Activated CD4-positive, CD25-positive, alpha-beta regulatory T cell treated with anti-CD3 and anti-CD28 coated beads, Interleukin-2, amount 50 U/mL, for 24 hours (primary cell): ENCODE data around the gene PTPRN.
"Not testable (repeated sequence)": the region's sequence is repeated elsewhere in the genome, so short reads cannot be mapped to it uniquely, and the experiment has no call there.

Experiments used
- ATAC-seq, 2 donors: fragments of 150-1000 bp; cut with Tn5 transposase; one replicate each; pipeline ENCODE4 v1.10.0; 2021; ENCODE audit warnings: mild to moderate bottlenecking in 1 of 2, moderate library complexity in 1 of 2

Gene PTPRN

GRCh38 chr2:219306047-219306446 is 3.2 kb downstream of the PTPRN start:
- no peak for ATAC-seq

GRCh38 chr2:219304223-219304622 is 5.0 kb downstream of the PTPRN start:
- ATAC-seq: no peak

GRCh38 chr2:219302412-219302968 is 6.7 kb downstream of the PTPRN start:
- ATAC-seq: no peak

DNA sequence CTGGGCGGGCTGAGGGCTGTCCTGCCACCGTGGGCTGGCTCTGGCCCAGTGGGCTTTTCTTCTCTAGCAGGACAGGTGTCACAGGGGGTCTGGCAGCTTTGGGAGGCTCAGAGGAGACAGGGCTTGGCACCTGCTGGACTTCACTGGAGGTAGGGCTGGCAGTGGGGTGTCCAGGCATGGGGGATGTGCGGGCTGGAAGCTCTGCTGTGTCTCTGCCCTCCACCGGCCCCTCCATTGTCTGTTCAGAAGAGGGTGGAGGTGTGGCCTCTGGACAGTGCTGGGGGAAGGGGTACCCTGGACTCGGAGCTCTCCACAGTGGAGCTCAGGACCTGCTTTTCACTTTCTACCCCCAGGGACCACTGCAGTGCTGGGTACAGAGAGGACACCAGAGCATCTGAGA is 9.2 kb downstream of the PTPRN start:
- ATAC-seq: no peak

DNA sequence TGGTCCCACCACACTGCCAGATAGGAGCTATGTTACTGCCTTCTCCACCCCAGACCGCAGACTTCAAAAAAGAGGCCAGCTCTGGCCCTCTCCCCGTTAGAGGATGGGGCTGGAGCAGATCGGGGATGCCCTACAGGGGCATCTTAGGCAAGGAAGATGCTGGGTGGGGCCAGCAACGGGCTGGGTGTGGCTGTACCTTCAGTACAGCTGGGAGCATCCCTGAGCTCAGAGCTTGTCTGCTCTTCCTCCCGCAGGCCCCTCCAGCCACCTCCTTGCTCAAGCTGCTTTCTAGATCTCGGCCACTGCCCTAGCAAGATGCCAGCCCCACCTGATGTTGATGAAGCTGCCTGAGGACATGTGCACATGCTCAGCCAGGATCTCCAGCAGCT is 9.8 kb downstream of the PTPRN start:
- no peak for ATAC-seq

DNA sequence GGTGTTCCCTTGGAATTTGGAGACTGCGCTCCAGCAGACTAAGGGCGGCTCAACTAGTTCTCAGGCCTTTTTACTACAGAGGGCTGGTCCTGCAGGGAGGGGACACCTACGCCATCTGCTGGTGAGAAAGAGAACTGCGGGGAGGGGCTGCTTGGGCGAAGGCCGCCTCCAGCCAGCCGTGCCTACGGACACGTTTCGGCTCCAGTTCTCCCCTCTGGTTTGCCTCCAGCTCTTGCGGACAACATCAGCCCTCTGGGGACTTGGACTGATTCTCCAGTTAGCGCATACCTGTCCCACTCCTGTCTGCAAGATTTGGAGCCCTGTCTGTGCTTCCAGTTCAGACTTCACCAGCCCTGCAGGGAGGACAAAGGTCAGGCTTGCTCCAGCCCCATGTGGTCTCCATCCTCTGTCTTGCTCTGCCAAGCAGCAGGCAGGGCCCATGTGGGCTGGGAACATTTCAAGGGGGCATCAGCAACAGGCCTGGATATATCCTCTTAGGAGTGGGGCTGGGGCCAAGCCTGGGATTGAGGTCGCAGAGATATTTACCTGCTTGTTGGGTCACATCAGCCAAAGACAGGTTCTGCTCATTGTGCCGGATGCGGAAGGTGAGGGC is 10.3 kb downstream of the PTPRN start:
- ATAC-seq: peak; percentile 54 to 57

DNA sequence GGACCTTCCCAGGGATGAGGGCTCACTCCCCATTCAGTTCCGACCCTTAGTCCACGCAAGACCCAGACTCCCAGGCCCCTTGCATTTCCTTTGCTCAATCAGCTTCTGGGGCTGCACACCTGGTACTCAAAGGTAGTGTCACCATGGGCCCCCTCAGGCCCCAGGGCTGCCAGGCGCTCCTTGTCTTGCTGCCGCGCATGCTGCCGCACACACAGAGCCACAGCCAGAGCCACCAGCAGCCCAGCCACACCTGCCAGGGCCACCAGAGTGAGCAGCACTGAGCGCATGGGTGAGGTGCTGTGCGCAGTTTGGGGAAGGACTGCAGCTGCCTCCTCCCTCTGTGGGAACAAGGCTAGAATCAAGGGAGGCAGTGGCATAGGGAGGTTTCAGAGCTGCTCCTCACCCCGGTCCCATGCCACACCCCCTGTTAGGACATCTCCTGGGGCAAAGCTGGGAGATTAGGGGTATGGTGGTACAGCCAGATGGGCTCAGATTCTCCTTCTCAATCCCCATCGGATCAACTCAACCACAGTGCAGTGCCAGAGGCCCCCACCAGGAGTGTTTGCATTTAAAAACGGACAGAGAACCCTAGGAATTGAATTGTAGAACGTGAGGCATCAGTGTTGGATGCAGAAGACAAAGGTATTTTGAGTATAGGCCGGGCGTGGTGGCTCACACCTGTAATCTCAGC is 11.3 kb downstream of the PTPRN start:
- no peak for ATAC-seq

- ATAC-seq: no peak
Measured at GRCh38 chr2:219296631-219297391, 12.4 kb downstream of the PTPRN start.

- no peak for ATAC-seq
Measured at GRCh38 chr2:219296142-219296541, 13.1 kb downstream of the PTPRN start.

DNA sequence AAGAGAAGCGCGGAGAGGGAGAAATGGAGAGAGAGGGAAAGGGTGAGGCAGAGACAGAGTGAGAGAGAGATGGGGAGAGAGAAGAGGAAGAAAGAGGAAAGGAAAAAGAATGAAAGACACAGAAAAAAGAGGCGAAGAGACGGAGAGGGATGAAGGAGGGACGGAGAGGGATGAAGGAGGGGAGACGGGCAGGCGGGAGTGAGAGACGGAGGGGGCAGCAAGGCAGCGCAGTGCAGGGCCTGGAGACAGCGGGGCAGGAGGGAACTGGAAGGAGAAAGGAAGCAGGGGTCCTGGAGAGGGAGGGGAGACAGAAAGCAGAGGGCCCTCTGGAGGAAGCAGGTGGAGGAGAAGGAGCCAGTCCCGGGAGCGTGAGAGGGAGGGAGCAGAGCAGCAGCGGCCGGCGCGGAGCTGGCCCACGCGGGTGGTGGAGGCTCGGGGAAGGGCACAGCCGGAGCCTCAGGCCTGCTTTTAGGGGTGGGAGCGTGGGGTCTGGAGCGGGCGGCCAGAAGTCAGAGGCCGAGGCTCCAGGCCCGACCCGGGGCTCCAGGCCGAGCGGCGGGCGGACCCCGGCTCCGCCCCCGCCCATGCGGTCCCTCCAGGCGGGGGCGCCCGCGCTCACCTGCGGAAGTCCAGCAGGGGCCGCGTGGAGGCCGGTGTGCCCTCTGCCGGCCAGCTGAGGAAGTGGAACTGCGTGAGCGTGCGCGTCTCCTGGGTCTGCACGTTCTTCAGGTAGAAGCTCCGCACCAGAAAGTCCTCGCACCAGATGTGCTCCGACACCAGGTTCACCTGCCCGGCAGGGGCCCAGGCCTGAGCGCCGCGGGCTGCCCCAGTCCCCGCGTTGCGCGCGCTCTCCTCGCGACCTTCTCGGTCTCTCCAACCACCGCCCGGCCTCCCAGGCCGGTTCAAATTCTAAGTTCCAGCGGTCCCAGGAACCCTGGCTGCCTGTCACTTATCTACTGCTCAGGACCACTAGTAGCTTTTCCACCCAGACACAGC is 14.5 kb downstream of the PTPRN start:
- ATAC-seq: peak; percentile 90

DNA sequence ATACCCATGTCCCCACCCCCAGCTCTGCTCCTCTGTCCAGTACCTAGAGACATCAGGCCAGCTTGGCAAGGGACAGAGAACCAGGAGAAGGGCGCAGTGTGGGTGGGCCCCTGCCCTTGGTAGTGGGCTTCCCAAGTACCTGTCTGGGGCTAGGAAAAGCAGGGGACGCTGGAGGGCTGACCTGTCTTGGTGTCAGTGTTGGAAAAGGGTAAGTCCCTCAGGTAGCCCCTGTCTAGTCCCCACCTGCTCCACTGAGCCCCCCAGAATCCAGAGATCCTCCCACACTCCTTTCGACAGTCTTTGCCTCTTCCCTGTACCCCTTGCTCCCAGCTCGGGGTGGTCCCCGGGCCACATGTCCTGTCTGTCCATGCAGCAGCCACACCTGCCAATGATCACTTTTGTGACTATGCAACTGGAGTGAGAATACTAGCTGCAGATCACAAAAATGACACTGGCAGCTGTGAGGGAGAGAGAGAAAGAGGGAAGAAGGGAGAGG is 15.4 kb downstream of the PTPRN start:
- no peak for ATAC-seq

DNA sequence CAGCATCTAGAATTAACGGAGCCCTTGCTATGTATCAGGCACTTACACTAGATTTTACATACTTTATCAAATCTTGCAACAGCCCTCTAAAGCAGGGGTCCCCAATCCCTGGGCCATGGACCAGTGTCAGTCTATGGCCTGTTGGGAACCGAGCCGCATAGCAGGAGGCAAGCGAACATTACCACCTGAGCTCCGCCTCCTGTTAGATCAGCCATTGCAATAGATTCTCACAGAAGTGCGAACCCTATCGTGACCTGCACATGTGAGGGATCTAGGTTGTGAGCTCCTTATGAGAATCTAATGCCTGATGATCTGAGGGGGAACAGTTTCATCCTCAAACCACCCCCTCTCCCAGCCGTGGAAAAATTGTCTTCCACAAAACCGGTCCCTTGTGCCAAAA is 16.6 kb downstream of the PTPRN start:
- ATAC-seq: no peak

- no peak for ATAC-seq
Measured at GRCh38 chr2:219291910-219292490, 17.2 kb downstream of the PTPRN start.

GRCh38 chr2:219291394-219291793 is 17.8 kb downstream of the PTPRN start:
- ATAC-seq: no peak

- ATAC-seq: no peak
Measured at GRCh38 chr2:219290381-219291171, 18.6 kb downstream of the PTPRN start.

DNA sequence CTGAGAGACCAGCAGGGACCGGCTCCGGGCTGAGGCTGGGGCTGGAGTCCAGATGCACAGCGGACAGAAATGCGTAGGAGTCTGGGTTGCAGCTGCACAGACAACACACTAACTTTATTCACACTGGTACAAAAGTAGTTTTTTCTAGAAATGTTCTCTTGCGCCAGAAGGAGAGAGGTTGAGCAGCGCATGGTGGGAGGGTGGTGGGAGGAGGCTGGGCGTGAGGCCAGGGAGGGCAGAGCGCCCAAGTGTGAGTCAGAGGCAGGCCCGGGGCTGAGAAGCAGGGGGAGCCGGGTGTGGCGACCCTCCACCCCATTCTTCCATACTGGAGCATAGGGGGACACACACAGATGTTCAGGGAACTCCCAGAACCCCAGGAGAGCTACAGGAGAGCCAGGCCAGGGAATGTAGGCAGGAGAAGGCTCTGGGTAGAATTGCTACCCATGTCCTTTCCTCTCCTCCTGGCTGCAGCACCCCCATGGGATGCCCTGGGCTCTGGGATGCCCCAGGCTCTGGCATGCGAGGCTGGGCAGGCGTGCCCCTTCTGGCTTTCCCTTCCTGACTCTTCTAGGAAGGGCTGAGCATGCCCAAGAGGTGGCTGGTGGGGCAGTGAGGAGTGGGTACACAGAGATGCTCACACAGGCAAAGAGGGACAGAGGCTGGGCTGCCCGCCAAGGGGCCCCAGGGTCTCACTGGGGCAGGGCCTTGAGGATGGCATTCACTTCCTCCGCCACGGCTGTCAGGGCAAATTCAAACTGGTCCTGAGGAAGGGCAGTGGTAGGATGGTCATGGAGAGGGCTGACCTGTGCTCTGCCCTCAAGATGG is 19.5 kb downstream of the PTPRN start:
- ATAC-seq: no peak

DNA sequence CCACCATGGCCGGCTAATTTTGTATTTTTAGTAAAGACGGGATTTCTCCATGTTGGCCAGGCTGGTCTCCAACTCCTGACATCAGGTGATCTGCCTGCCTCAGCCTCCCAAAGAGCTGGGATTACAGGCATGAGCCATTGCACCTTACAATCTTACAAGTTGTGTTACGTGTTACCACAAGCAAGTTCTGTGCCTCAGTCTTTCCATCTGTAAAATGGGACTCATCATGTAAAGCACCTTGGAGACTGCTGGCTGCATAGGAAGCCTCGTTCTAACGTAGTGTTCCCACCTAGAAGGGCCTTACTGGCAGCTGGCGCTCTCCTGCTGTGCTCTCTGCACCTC is 20.0 kb downstream of the PTPRN start:
- no peak for ATAC-seq

DNA sequence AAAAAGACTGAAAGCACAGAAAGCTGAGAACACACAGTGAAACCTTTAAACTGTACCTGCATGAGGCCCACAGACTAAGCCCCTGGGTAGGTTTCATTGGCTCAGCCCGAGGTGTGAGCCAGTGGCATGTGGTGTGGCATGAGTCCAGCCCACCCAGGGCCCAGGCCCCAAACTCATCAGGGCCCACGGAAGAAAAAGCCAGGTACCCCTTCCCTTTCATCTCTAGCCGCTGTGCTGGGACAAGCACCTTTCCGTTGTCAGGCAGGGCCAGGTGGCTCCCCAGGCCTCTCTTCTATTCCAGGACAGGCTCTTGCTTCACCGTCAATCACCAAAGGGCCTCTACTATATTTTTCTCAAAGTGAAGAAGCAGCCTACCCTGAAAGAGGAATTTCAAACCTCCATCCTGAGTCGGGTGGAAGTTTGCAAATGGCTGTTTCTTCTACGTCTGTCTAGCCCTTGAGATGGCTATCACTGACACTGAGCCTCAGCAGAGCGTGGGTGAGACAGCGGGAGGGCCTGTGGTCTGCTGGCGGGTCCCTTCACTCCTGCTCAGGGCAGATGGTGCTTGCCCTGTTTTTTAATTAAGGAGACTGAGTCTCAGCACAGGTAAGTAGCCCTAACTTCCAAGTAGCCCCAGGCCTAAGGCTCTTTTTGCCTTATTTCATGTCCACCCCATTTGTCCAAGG is 21.5 kb downstream of the PTPRN start:
- ATAC-seq: no peak

GRCh38 chr2:219287116-219287440 is 22.1 kb downstream of the PTPRN start:
- not testable (repeated sequence) for ATAC-seq
